Fibroblast of skin of back (primary cell): Measurements from ENCODE around the gene WDR75.
A peak's percentile ranks its signal among the peaks of the same experiment; 100 is the strongest.
"Not testable (repeated sequence)": the region's sequence is repeated elsewhere in the genome, so short reads cannot be mapped to it uniquely, and the experiment has no call there.

ENCODE experiments used
- DNase-seq: peaks from one replicate; pipeline ENCODE4 v3.0.0-alpha.2; 2013

The WDR75 gene

GRCh38 chr2:189441709-189442074 is 418 bp downstream of the WDR75 start:
- DNase-seq: no peak

GRCh38 chr2:189442468-189442867 is 1.2 kb downstream of the WDR75 start:
- DNase-seq: no peak

GRCh38 chr2:189444322-189444721 is 3.0 kb downstream of the WDR75 start:
- DNase-seq: no peak

GRCh38 chr2:189446780-189447179 is 5.5 kb downstream of the WDR75 start:
- DNase-seq: no peak

- no peak for DNase-seq
These were observed 12.7 kb downstream of the WDR75 start for GRCh38 chr2:189454009-189454408.

- DNase-seq: no peak
These were observed 23.8 kb downstream of the WDR75 start for GRCh38 chr2:189465076-189465475.

- no peak for DNase-seq
These were observed 24.2 kb downstream of the WDR75 start for GRCh38 chr2:189465478-189465877.

- DNase-seq: no peak
These were observed 24.8 kb downstream of the WDR75 start for GRCh38 chr2:189466046-189466445.

- peak; percentile 33 for DNase-seq
These were observed 25.4 kb downstream of the WDR75 start for GRCh38 chr2:189466656-189467055.

- no peak for DNase-seq
These were observed 25.9 kb downstream of the WDR75 start for GRCh38 chr2:189467160-189467559.

GRCh38 chr2:189467593-189467992 is 26.3 kb downstream of the WDR75 start:
- DNase-seq: no peak

GRCh38 chr2:189474526-189474925 is 33.3 kb downstream of the WDR75 start:
- no peak for DNase-seq

- no peak for DNase-seq
These were observed 36.5 kb downstream of the WDR75 start for GRCh38 chr2:189477756-189478155.

GRCh38 chr2:189478289-189478688 is 37.0 kb downstream of the WDR75 start:
- not testable (repeated sequence) for DNase-seq

- no peak for DNase-seq
These were observed 39.8 kb downstream of the WDR75 start for GRCh38 chr2:189481071-189481470.

- DNase-seq: no peak
These were observed 42.3 kb downstream of the WDR75 start for GRCh38 chr2:189483571-189483970.

- no peak for DNase-seq
These were observed 42.9 kb downstream of the WDR75 start for GRCh38 chr2:189483980-189484740.

GRCh38 chr2:189485146-189485545 is 43.9 kb downstream of the WDR75 start:
- DNase-seq: no peak

- no peak for DNase-seq
These were observed 45.0 kb downstream of the WDR75 start for GRCh38 chr2:189486237-189486770.

- DNase-seq: no peak
These were observed 46.2 kb downstream of the WDR75 start for GRCh38 chr2:189487283-189488007.

GRCh38 chr2:189488008-189488310 is 46.7 kb downstream of the WDR75 start:
- DNase-seq: no peak

GRCh38 chr2:189492451-189492850 is 51.2 kb downstream of the WDR75 start:
- peak; percentile 12 for DNase-seq

- DNase-seq: no peak
These were observed 56.9 kb downstream of the WDR75 start for GRCh38 chr2:189498205-189498604.

- no peak for DNase-seq
These were observed 57.9 kb downstream of the WDR75 start for GRCh38 chr2:189499137-189499536.
